HG03457 (cell line): ENCODE results near the gene PTTG1IP.

Experiments used
- ATAC-seq: cut with Tn5 transposase; IDR thresholded peaks from one replicate; pipeline ENCODE4 v1.9.1; 2021; ENCODE audit warnings: moderate number of reproducible peaks; ENCODE audit not compliant: unreplicated experiment

PTTG1IP gene

GRCh38 chr21:44813149-44813548 is 60.3 kb downstream of the PTTG1IP start:
- ATAC-seq = no peak

GRCh38 chr21:44812640-44813039 is 60.9 kb downstream of the PTTG1IP start:
- no peak for ATAC-seq

GRCh38 chr21:44810779-44811178 is 62.7 kb downstream of the PTTG1IP start:
- ATAC-seq = no peak

DNA sequence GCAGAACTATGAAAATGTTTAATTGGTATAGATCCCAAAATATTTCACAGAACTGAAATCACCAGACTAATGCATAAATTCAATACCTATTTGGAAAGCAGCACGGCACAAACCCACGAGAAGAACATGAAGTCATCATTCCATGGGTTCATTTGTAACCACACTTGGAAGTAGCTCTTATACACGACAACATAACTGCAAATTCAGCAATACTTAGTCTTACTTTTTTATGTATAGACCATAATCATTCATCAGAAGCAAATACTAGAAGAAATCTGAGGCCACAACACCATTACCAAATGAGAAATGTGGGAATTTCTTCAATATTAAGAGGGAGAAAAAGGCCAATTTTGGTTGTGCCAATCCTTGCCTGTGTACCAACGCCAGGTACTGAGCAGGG is 67.6 kb downstream of the PTTG1IP start:
- ATAC-seq = no peak

GRCh38 chr21:44805226-44805625 is 68.3 kb downstream of the PTTG1IP start:
- ATAC-seq = no peak

DNA sequence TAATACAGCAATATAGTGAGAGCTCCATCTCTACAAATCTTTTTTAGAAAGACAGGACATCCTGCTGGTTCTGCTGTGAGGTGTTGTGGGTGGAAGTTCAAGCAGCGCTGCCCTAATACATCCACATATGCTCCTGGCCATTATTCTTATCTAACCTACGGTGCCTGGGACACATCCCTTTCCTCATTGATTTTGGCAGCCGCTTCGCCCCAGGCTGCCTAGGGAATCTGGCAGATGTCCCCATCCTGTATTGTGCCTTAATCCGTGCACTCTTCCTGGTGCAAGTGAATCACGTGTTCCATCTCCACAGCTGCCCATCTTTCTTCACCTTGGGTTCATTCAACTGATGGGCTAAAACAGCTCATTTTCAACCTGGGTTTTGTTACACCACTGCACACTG is 68.7 kb downstream of the PTTG1IP start:
- ATAC-seq = no peak

DNA sequence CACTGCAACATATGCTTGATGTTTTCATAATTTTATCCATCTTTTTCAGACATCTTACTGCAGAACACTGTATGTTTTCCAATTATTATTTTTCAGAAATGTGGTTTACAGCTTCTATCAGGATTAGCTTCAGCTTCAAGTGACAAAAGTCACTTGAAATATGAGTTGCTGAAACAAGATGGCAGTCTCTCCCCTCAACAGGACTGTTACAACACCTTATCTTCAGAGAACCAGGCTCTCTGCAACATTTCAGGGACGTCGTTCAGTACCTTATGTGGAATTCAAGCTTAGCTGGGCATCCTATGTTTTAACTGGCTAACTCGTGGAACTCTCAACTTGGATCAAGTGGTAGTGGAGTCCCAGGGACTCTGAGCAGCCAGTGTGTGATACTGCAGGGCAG is 69.8 kb downstream of the PTTG1IP start:
- no peak for ATAC-seq

DNA sequence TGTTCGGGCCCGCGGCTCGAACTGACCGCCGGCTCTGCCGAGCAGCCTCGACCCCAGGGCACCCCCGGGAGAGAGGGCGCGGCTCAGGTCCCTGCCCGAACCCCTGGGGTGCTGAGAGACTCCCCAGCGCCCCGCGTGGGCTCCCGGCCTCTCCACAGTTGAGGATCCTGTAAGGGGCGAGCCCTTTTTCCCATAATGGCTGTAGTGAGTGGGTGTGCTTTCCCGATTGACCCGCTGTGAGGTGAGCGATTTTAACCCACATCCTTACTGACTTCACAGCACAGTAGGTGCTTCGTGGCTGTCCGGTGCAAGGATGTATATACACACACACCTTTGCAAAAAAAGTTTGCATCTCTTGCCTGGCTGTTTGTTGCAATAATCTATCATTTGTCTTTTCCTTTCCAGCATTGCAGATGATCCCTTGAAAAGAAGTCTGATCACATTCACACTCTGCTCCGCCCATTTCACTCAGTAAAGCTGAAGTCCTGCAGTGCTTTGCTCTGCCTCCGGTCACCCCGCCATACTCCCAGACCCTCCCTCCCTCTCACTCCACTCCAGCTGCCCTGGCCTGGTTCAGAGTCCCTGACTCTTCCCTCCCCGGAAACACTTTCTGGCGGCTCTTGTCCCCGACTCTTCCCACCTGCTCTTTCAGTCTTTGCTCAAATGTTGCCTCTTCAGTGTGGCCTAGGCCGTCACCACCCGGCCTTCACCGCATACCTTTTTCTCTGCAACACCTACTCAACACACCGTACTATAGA is 70.9 kb downstream of the PTTG1IP start:
- ATAC-seq = no peak

- ATAC-seq = no peak
Measured at GRCh38 chr21:44801468-44802395, 71.8 kb downstream of the PTTG1IP start, which contains the start of gene UBE2G2. UBE2G2 (minus strand) TSS chr21:44801820; CDS start chr21:44801748, 72 bp downstream.

DNA sequence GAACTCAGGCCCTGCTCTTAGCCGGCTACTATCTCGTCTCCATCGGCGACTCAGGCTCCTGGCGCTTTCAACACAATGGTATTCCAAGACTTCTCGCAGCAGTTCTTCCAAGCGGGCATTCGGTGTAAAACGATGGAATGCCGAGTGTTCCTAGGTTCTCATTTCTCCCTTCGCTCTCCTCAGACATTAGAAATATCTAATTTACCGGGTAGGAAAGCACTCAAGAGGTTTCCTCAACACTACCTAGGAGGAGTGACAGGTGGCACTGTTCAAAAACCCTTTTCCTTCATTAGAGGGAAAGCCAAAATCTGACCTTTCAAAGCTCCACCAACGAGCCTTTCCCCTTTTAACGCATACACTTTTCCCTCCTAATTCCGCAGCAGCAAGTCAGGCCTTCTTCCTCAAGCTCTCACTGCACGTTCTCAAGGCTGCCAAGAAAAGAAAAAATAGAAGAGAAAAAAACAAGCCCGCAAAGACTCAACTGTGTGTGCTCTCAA is 72.5 kb downstream of the PTTG1IP start:
- no peak for ATAC-seq

GRCh38 chr21:44800103-44800502 is 73.4 kb downstream of the PTTG1IP start:
- no peak for ATAC-seq

- ATAC-seq = no peak
Measured at GRCh38 chr21:44799646-44800045, 73.8 kb downstream of the PTTG1IP start.
